DLD1 (cell line): ENCODE data around the gene TEX35.

Experiments
- in situ Hi-C: cut with HindIII; loops from 2 replicates; pipeline ENCODE4 v1.10.0; 2017; ENCODE audit warnings: low sequenced_read_pairs

Gene TEX35

GRCh38 chr1:178512566-178513277, at the start of gene TEX35:
Gene TEX35, plus strand, starts transcription at chr1:178513109. Its CDS starts 80 bp downstream, at chr1:178513189.
- in situ Hi-C loops: loop anchor here (25.0 kb wide), 1 partner anchor 500 kb away; no protein-coding TSS in a partner anchor

GRCh38 chr1:178464141-178464540, 48.8 kb upstream of the TEX35 start:
- in situ Hi-C loops: no loop called here

GRCh38 chr1:178464566-178464965, 48.3 kb upstream of the TEX35 start:
- in situ Hi-C loops: no loop called here

GRCh38 chr1:178465011-178465410, 47.9 kb upstream of the TEX35 start:
- in situ Hi-C loops: no loop called here

- in situ Hi-C loops: no loop called here
Observed at GRCh38 chr1:178467837-178468236, 45.1 kb upstream of the TEX35 start.

GRCh38 chr1:178470411-178470960, 42.4 kb upstream of the TEX35 start:
- in situ Hi-C loops: no loop called here

- in situ Hi-C loops: no loop called here
Observed at GRCh38 chr1:178472531-178472930, 40.4 kb upstream of the TEX35 start.

GRCh38 chr1:178477373-178477772, 35.5 kb upstream of the TEX35 start:
- in situ Hi-C loops: no loop called here

GRCh38 chr1:178477841-178478240, 35.1 kb upstream of the TEX35 start:
- in situ Hi-C loops: no loop called here

GRCh38 chr1:178483251-178483957, 29.5 kb upstream of the TEX35 start:
- in situ Hi-C loops: no loop called here

- in situ Hi-C loops: no loop called here
Observed at GRCh38 chr1:178484698-178485225, 28.1 kb upstream of the TEX35 start.

GRCh38 chr1:178485541-178485981, 27.3 kb upstream of the TEX35 start:
- in situ Hi-C loops: no loop called here

- in situ Hi-C loops: no loop called here
Observed at GRCh38 chr1:178486100-178487069, 26.5 kb upstream of the TEX35 start.

GRCh38 chr1:178487070-178487615, 25.8 kb upstream of the TEX35 start:
- in situ Hi-C loops: no loop called here

GRCh38 chr1:178488393-178488792, 24.5 kb upstream of the TEX35 start:
- in situ Hi-C loops: no loop called here

GRCh38 chr1:178489399-178489798, 23.5 kb upstream of the TEX35 start:
- in situ Hi-C loops: no loop called here

- in situ Hi-C loops: no loop called here
Observed at GRCh38 chr1:178490136-178490535, 22.8 kb upstream of the TEX35 start.

GRCh38 chr1:178490967-178491366, 21.9 kb upstream of the TEX35 start:
- in situ Hi-C loops: no loop called here

GRCh38 chr1:178491721-178492120, 21.2 kb upstream of the TEX35 start:
- in situ Hi-C loops: no loop called here

- in situ Hi-C loops: no loop called here
Observed at GRCh38 chr1:178492341-178492740, 20.6 kb upstream of the TEX35 start.
